Embryonic facial prominence (tissue), 1 donor: ENCODE measurements around the gene TLN1.
A peak's percentile ranks its signal among the peaks of the same experiment; 100 is the strongest.

Experiments
- DNase-seq: peaks from one replicate; pipeline ENCODE4 v3.0.0-alpha.2; 2016; ENCODE audit errors: extremely low spot score

The TLN1 gene

GRCh38 chr9:35705372-35705771, 26.6 kb downstream of the TLN1 start:
- DNase-seq = no peak

- DNase-seq = no peak
Observed at GRCh38 chr9:35703906-35704672, 27.9 kb downstream of the TLN1 start.

- no peak for DNase-seq
Observed at GRCh38 chr9:35702696-35703095, 29.3 kb downstream of the TLN1 start.

- no peak for DNase-seq
Observed at GRCh38 chr9:35700942-35701341, 31.1 kb downstream of the TLN1 start.

- DNase-seq = no peak
Observed at GRCh38 chr9:35700031-35700430, 32.0 kb downstream of the TLN1 start.

- no peak for DNase-seq
Observed at GRCh38 chr9:35698231-35698630, 33.8 kb downstream of the TLN1 start.

GRCh38 chr9:35697486-35697885, 34.5 kb downstream of the TLN1 start:
- no peak for DNase-seq

- DNase-seq = no peak
Observed at GRCh38 chr9:35696520-35697215, 35.3 kb downstream of the TLN1 start.

- DNase-seq = no peak
Observed at GRCh38 chr9:35695943-35696401, 36.0 kb downstream of the TLN1 start.

- no peak for DNase-seq
Observed at GRCh38 chr9:35691757-35692301, 40.2 kb downstream of the TLN1 start.

- DNase-seq = no peak
Observed at GRCh38 chr9:35691334-35691650, 40.7 kb downstream of the TLN1 start.

- peak; percentile 31 for DNase-seq
Observed at GRCh38 chr9:35690614-35691333, 41.2 kb downstream of the TLN1 start.

GRCh38 chr9:35690294-35690613, 41.7 kb downstream of the TLN1 start:
- no peak for DNase-seq

- no peak for DNase-seq
Observed at GRCh38 chr9:35689542-35690293, 42.3 kb downstream of the TLN1 start, which contains the start of gene TPM2. Gene TPM2 (minus strand): TSS chr9:35689925. CDS start chr9:35689817, 108 bp downstream.

- no peak for DNase-seq
Observed at GRCh38 chr9:35688558-35689541, 43.1 kb downstream of the TLN1 start.

- no peak for DNase-seq
Observed at GRCh38 chr9:35687972-35688557, 43.9 kb downstream of the TLN1 start.

- no peak for DNase-seq
Observed at GRCh38 chr9:35687306-35687705, 44.7 kb downstream of the TLN1 start.

- no peak for DNase-seq
Observed at GRCh38 chr9:35686222-35687203, 45.5 kb downstream of the TLN1 start.

- no peak for DNase-seq
Observed at GRCh38 chr9:35685506-35685905, 46.5 kb downstream of the TLN1 start.
